AG09309 (cell line): Measurements from ENCODE around the gene DOCK7.

ENCODE experiments used
- DNase-seq: peaks from one replicate; pipeline ENCODE4 v3.0.0-alpha.2; 2010; ENCODE audit warnings: low read depth
- H3K4me3 ChIP-seq: 2 replicates; pipeline ENCODE4 v1.5.1; 2011; ENCODE audit warnings: mild to moderate bottlenecking, low read depth, low read length, moderate library complexity; ENCODE audit not compliant: control insufficient read depth
- TF ChIP-seq, protein P1 (sequence below): IDR thresholded peaks from 2 replicates; pipeline ENCODE4 v1.5.1; 2011; ENCODE audit warnings: mild to moderate bottlenecking, low read depth, low read length, inconsistent platforms; ENCODE audit not compliant: insufficient read depth, control insufficient read depth; ENCODE audit errors: missing control alignments

DOCK7 gene

DNA sequence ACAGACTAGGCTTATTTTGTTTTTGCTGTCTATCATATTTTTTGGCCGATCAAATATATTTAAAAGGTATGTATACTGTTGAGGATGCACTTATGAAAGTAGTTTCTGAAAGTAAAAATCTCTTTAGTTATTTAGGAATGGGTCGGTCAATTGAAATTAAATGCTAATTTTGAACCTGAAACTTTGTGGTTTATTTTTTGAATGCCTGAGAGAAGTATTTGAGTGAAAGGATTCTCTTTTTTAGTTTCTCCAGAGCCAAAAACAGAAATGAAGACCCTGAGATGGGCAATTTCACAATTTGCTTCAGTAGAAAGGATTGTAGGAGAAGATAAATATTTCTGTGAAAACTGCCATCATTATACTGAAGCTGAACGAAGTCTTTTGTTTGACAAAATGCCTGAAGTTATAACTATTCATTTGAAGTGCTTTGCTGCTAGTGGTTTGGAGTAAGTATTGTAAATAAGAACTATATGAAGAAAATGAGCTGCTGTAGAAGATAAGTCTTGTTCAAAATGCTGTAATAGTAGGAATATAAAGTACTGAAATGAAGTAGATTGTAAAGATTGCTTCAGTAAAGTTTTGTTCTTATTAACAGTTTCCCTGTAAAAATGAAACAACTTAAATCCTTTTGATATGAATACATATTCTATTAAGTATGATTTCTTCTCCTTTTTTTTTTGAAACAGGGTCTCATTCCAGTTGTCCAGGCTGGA is 239.8 kb downstream of the DOCK7 start:
- no peak overlapping the region for H3K4me3 ChIP-seq
- no peak for DNase-seq
- TF ChIP-seq, protein P1, sequence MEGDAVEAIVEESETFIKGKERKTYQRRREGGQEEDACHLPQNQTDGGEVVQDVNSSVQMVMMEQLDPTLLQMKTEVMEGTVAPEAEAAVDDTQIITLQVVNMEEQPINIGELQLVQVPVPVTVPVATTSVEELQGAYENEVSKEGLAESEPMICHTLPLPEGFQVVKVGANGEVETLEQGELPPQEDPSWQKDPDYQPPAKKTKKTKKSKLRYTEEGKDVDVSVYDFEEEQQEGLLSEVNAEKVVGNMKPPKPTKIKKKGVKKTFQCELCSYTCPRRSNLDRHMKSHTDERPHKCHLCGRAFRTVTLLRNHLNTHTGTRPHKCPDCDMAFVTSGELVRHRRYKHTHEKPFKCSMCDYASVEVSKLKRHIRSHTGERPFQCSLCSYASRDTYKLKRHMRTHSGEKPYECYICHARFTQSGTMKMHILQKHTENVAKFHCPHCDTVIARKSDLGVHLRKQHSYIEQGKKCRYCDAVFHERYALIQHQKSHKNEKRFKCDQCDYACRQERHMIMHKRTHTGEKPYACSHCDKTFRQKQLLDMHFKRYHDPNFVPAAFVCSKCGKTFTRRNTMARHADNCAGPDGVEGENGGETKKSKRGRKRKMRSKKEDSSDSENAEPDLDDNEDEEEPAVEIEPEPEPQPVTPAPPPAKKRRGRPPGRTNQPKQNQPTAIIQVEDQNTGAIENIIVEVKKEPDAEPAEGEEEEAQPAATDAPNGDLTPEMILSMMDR, result no peak

DNA sequence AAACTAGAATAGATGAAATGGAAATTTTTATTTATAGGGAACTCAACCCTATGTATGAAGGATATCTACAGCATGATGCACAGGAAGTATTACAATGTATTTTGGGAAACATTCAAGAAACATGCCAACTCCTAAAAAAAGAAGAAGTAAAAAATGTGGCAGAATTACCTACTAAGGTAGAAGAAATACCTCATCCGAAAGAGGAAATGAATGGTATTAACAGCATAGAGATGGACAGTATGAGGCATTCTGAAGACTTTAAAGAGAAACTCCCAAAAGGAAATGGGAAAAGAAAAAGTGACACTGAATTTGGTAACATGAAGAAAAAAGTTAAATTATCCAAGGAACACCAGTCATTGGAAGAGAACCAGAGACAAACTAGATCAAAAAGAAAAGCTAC is 243.5 kb downstream of the DOCK7 start:
- H3K4me3 ChIP-seq, result no peak overlapping the region
- no peak for DNase-seq
- TF ChIP-seq, protein P1, result no peak

GRCh38 chr1:62439652-62440371 is 248.4 kb downstream of the DOCK7 start:
- H3K4me3 ChIP-seq, result no peak overlapping the region

GRCh38 chr1:62438163-62438562 is 250.0 kb downstream of the DOCK7 start:
- TF ChIP-seq, protein P1, result no peak
- no peak for DNase-seq
- peak overlapping the region; percentile 57 for H3K4me3 ChIP-seq

More at GRCh38 chr1:62439652-62440371, 248.4 kb downstream of the DOCK7 start:
- DNase-seq, result no peak
- TF ChIP-seq, protein P1, result no peak

DNA sequence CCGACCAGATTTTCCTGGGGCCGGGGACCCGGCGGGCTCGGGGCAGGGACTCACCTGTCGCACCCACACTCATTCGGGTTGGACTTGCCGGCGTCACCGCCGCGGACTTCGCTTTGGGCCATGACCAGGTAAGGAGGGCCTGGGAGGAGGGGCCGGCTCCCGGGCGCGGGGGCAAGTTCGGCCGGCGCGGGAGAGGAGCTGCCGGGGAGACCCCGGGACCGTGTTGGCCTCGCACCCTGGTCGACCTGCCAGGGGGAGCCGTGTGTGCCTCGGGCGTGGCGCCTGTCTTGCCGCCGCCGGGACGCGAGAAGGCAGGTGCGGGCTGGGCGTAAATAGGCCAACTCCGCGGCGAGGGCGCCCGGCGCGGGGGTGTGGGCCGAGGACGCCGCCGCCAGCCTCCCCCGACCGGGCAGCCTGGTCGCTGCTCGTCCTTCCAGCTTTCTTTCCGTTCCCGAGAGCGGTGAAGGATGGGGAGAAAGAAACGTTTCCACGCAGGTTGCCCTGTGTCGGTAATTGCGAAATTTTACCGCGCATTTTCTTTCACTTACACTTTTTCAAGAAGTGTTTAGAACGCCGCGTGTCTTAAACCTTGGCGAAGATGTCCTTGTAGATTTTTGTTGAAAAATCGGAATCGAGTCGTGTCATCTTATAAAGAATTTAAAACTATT is 250.8 kb downstream of the DOCK7 start:
- TF ChIP-seq, protein P1, result no peak
- DNase-seq, result no peak
- H3K4me3 ChIP-seq, result peak overlapping the region; percentile 57

- TF ChIP-seq, protein P1, result no peak
- H3K4me3 ChIP-seq, result peak within 1 kb of the TSS; percentile 57
- DNase-seq, result peak; percentile 99
Observed at GRCh38 chr1:62436466-62437272, 251.5 kb downstream of the DOCK7 start, which contains the start of gene USP1. TSS of gene USP1 (plus strand) at chr1:62437049. CDS start at chr1:62439868, 2,819 bp downstream.
